Mucosa of stomach (tissue), 1 donor: ENCODE measurements around the gene DCN.
"Not testable (repeated sequence)": the region's sequence is repeated elsewhere in the genome, so short reads cannot be mapped to it uniquely, and the experiment has no call there.

Source experiments
- H3K27me3 ChIP-seq: one replicate; pipeline ENCODE4 v1.7.0; 2013; ENCODE audit warnings: mild to moderate bottlenecking, low read length; ENCODE audit not compliant: control insufficient read depth, insufficient read depth
- H3K36me3 ChIP-seq: one replicate; pipeline ENCODE4 v1.7.0; 2013; ENCODE audit warnings: low read length; ENCODE audit not compliant: control insufficient read depth, insufficient read depth
- H3K4me1 ChIP-seq: one replicate; pipeline ENCODE4 v1.7.0; 2013; ENCODE audit warnings: mild to moderate bottlenecking, low read length; ENCODE audit not compliant: control insufficient read depth, insufficient read depth
- H3K4me3 ChIP-seq: one replicate; pipeline ENCODE4 v1.7.0; 2013; ENCODE audit warnings: low read length
- H3K9ac ChIP-seq: one replicate; pipeline ENCODE4 v1.7.0; 2013; ENCODE audit warnings: mild to moderate bottlenecking, low read length, moderate library complexity
- H3K9me3 ChIP-seq: one replicate; pipeline ENCODE4 v1.7.0; 2013; ENCODE audit warnings: mild to moderate bottlenecking, low read length, moderate library complexity; ENCODE audit not compliant: control insufficient read depth
- donor health status: Pancreatic carcinoma.

The DCN gene

GRCh38 chr12:91210144-91210543, 27.5 kb upstream of the DCN start:
- Histone ChIP-seq H3K9ac (no peak overlapping the region), H3K36me3 (no peaks in the 10 kb centered on the region), H3K4me1 (no peaks in the 10 kb centered on the region), H3K4me3 (no peak overlapping the region), H3K27me3 (no peaks in the 10 kb centered on the region), H3K9me3 (no peaks in the 10 kb centered on the region)

GRCh38 chr12:91207301-91207700, 24.7 kb upstream of the DCN start:
- H3K4me3 ChIP-seq, H3K4me1 ChIP-seq, H3K9me3 ChIP-seq, H3K9ac ChIP-seq, H3K36me3 ChIP-seq, H3K27me3 ChIP-seq: not testable (repeated sequence)

GRCh38 chr12:91205811-91206210, 23.2 kb upstream of the DCN start:
- H3K4me3 ChIP-seq: no peak overlapping the region
- no peaks in the 10 kb centered on the region for H3K27me3 ChIP-seq
- H3K36me3 ChIP-seq: no peaks in the 10 kb centered on the region
- no peak overlapping the region for H3K9ac ChIP-seq
- H3K9me3 ChIP-seq: no peaks in the 10 kb centered on the region
- no peaks in the 10 kb centered on the region for H3K4me1 ChIP-seq

GRCh38 chr12:91204421-91204820, 21.8 kb upstream of the DCN start:
- H3K9me3 ChIP-seq: no peaks in the 10 kb centered on the region
- H3K36me3 ChIP-seq: no peaks in the 10 kb centered on the region
- H3K4me3 ChIP-seq: no peak overlapping the region
- no peaks in the 10 kb centered on the region for H3K27me3 ChIP-seq
- no peaks in the 10 kb centered on the region for H3K4me1 ChIP-seq
- no peak overlapping the region for H3K9ac ChIP-seq

- no peak overlapping the region for H3K9ac ChIP-seq
- no peaks in the 10 kb centered on the region for H3K27me3 ChIP-seq
- no peaks in the 10 kb centered on the region for H3K4me1 ChIP-seq
- H3K36me3 ChIP-seq: no peaks in the 10 kb centered on the region
- H3K9me3 ChIP-seq: no peaks in the 10 kb centered on the region
- no peak overlapping the region for H3K4me3 ChIP-seq
These were observed 21.0 kb upstream of the DCN start for GRCh38 chr12:91203610-91204009.

GRCh38 chr12:91202390-91202789, 19.8 kb upstream of the DCN start:
- Histone ChIP-seq H3K4me1 (no peaks in the 10 kb centered on the region), H3K36me3 (no peaks in the 10 kb centered on the region), H3K4me3 (no peak overlapping the region), H3K9ac (no peak overlapping the region), H3K27me3 (no peaks in the 10 kb centered on the region), H3K9me3 (no peaks in the 10 kb centered on the region)

GRCh38 chr12:91196436-91196835, 13.8 kb upstream of the DCN start:
- Histone ChIP-seq H3K4me3 (no peak overlapping the region), H3K27me3 (no peaks in the 10 kb centered on the region), H3K4me1 (no peaks in the 10 kb centered on the region), H3K9me3 (no peaks in the 10 kb centered on the region), H3K36me3 (no peaks in the 10 kb centered on the region), H3K9ac (no peak overlapping the region)

GRCh38 chr12:91194500-91194899, 11.9 kb upstream of the DCN start:
- H3K4me3 ChIP-seq: no peak overlapping the region
- H3K27me3 ChIP-seq: no peaks in the 10 kb centered on the region
- no peaks in the 10 kb centered on the region for H3K36me3 ChIP-seq
- H3K9me3 ChIP-seq: no peaks in the 10 kb centered on the region
- H3K9ac ChIP-seq: no peak overlapping the region
- no peaks in the 10 kb centered on the region for H3K4me1 ChIP-seq

- Histone ChIP-seq H3K27me3 (no peaks in the 10 kb centered on the region), H3K4me1 (no peaks in the 10 kb centered on the region), H3K36me3 (no peaks in the 10 kb centered on the region), H3K9me3 (no peaks in the 10 kb centered on the region), H3K4me3 (no peak overlapping the region), H3K9ac (no peak overlapping the region)
These were observed 9.0 kb upstream of the DCN start for GRCh38 chr12:91191513-91192111.

- H3K36me3 ChIP-seq: no peaks in the 10 kb centered on the region
- H3K9me3 ChIP-seq: no peaks in the 10 kb centered on the region
- no peak overlapping the region for H3K4me3 ChIP-seq
- H3K27me3 ChIP-seq: no peaks in the 10 kb centered on the region
- no peak overlapping the region for H3K9ac ChIP-seq
- no peaks in the 10 kb centered on the region for H3K4me1 ChIP-seq
These were observed 6.9 kb upstream of the DCN start for GRCh38 chr12:91189516-91189915.

- no peaks in the 10 kb centered on the region for H3K9me3 ChIP-seq
- no peaks in the 10 kb centered on the region for H3K4me1 ChIP-seq
- H3K27me3 ChIP-seq: no peaks in the 10 kb centered on the region
- no peaks in the 10 kb centered on the region for H3K36me3 ChIP-seq
- no peak overlapping the region for H3K9ac ChIP-seq
- H3K4me3 ChIP-seq: no peak overlapping the region
These were observed 6.2 kb upstream of the DCN start for GRCh38 chr12:91188778-91189177.

- H3K4me1 ChIP-seq: no peaks in the 10 kb centered on the region
- H3K9ac ChIP-seq: no peak overlapping the region
- no peaks in the 10 kb centered on the region for H3K36me3 ChIP-seq
- no peak overlapping the region for H3K4me3 ChIP-seq
- H3K27me3 ChIP-seq: no peaks in the 10 kb centered on the region
- H3K9me3 ChIP-seq: no peaks in the 10 kb centered on the region
These were observed 3.5 kb upstream of the DCN start for GRCh38 chr12:91186156-91186555.

- H3K36me3 ChIP-seq: no peaks in the 10 kb centered on the region
- H3K27me3 ChIP-seq: no peaks in the 10 kb centered on the region
- no peaks in the 10 kb centered on the region for H3K4me1 ChIP-seq
- no peak overlapping the region for H3K9ac ChIP-seq
- H3K9me3 ChIP-seq: no peaks in the 10 kb centered on the region
- H3K4me3 ChIP-seq: no peak overlapping the region
These were observed 2.8 kb upstream of the DCN start for GRCh38 chr12:91185421-91185820.
